Loucy (cell line): Measurements from ENCODE around the gene TSPAN8.

ENCODE experiments used
- H2AFZ ChIP-seq: fragments of 200-600 bp; sonication (generic); 2 replicates; pipeline ENCODE4 v1.6.0; 2016; ENCODE audit warnings: antibody characterized with exemption, mild to moderate bottlenecking, low read length, moderate library complexity
- H3F3A ChIP-seq: fragments of 200-600 bp; 2 replicates; pipeline ENCODE4 v1.6.0; 2016; ENCODE audit warnings: antibody characterized with exemption, low read depth, mild to moderate bottlenecking
- H3K27me3 ChIP-seq: fragments of 200-600 bp; sonication (generic); 2 replicates; pipeline ENCODE4 v1.6.1; 2014; ENCODE audit warnings: low read length, mild to moderate bottlenecking; ENCODE audit not compliant: insufficient read depth, poor library complexity, severe bottlenecking
- H3K36me3 ChIP-seq: fragments of 200-600 bp; sonication (generic); 2 replicates; pipeline ENCODE4 v1.6.1; 2016; ENCODE audit warnings: low read length; ENCODE audit not compliant: insufficient read depth
- H3K4me1 ChIP-seq: fragments of 200-600 bp; sonication (generic); 2 replicates; pipeline ENCODE4 v1.5.1; 2014; ENCODE audit warnings: low read length, mild to moderate bottlenecking; ENCODE audit not compliant: insufficient read depth, poor library complexity, severe bottlenecking
- H3K4me2 ChIP-seq: fragments of 200-600 bp; sonication (generic); 2 replicates; pipeline ENCODE4 v1.6.0; 2014; ENCODE audit warnings: antibody characterized with exemption, low read length, low read depth, mild to moderate bottlenecking; ENCODE audit not compliant: poor library complexity, severe bottlenecking
- H3K4me3 ChIP-seq: fragments of 200-600 bp; sonication (generic); 2 replicates; pipeline ENCODE4 v1.5.1; 2014; ENCODE audit warnings: low read length, mild to moderate bottlenecking, mixed read lengths; ENCODE audit not compliant: poor library complexity, severe bottlenecking
- H3K79me2 ChIP-seq: fragments of 200-600 bp; sonication (generic); 2 replicates; pipeline ENCODE4 v1.6.1; 2014; ENCODE audit warnings: low read length; ENCODE audit not compliant: insufficient read depth
- H3K9ac ChIP-seq: fragments of 200-600 bp; sonication (generic); 2 replicates; pipeline ENCODE4 v1.6.0; 2014; ENCODE audit warnings: mild to moderate bottlenecking, low read depth, low read length, moderate library complexity; ENCODE audit not compliant: poor library complexity, severe bottlenecking
- H3K9me2 ChIP-seq: fragments of 200-600 bp; sonication (generic); replicated peaks from 2 replicates; pipeline ENCODE4 v1.6.1; 2016; ENCODE audit warnings: low read depth, low read length, mixed read lengths
- H3K9me3 ChIP-seq: fragments of 200-600 bp; sonication (generic); 2 replicates; pipeline ENCODE4 v1.6.1; 2014; ENCODE audit warnings: mild to moderate bottlenecking, antibody characterized with exemption, low read length, low read depth; ENCODE audit not compliant: insufficient read depth
- H4K20me1 ChIP-seq: fragments of 200-600 bp; sonication (generic); 2 replicates; pipeline ENCODE4 v1.6.0; 2014; ENCODE audit warnings: antibody characterized with exemption, low read length, mild to moderate bottlenecking; ENCODE audit not compliant: insufficient read depth, poor library complexity, severe bottlenecking
- CTCF ChIP-seq: fragments of 200-600 bp; sonication (generic); conservative IDR thresholded peaks from 2 replicates; pipeline ENCODE4 v1.5.1; 2014; ENCODE audit warnings: mild to moderate bottlenecking, antibody characterized with exemption, low read length
- EZH2phosphoT487 ChIP-seq: fragments of 200-600 bp; IDR thresholded peaks from 2 replicates; pipeline ENCODE4 v1.6.1; 2018; ENCODE audit warnings: antibody characterized with exemption, mild to moderate bottlenecking, moderate library complexity, borderline replicate concordance

The TSPAN8 gene

DNA sequence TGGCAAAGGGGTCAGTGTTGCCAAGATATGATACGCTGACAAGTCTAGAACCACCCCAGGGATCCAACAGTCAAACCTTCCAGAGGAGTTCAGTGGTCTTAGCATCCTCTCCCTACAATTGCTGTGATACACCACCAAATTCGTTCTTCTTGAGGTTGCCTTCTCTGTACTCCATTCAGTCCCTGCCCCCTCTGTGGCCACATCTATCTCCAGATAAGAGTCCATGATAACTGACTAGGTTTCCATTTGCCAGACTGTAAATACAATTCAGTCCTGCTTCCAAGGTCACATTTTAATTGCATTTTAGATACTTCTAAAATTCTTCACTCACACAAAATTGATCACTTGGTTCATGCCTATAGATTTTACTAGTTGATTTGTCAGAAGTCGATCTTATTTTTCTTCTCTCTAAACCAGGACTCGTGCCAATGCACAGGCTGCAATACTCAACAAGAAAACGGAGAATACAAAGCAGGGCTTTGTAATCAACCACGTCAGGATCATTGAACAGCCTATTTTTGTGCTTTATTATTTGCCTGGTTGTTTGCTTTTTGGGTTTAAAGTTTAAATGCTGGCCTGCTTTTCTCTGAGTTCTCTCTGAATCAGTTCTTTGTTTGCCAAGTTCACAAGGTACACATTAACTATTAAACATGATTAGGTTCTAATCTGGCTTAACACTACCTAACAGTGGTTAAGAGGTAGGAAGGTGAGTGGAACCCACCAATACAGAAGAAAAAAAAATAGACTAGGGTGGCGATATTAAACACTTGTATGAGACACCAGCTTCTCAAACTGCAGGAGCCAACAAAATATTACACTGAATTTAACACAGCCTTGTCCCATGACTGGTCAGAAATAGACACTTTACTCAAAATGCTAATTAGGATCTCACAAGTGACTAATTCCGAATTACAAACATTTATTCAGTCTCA lies 5.3 kb upstream of the TSPAN8 start:
- Histone ChIP-seq H3K9me3 (no peaks in the 10 kb centered on the region), H3K9ac (no peak overlapping the region), H3K27me3 (no peaks in the 10 kb centered on the region), H3K4me2 (no peak overlapping the region), H3K36me3 (no peaks in the 10 kb centered on the region), H2AFZ (no peak overlapping the region), H3K4me1 (peaks cover 3% of the 10 kb centered on the region), H3K79me2 (no peaks in the 10 kb centered on the region), H3K9me2 (no peaks in the 10 kb centered on the region), H3K4me3 (no peak overlapping the region), H3F3A (no peaks in the 10 kb centered on the region), H4K20me1 (no peaks in the 10 kb centered on the region)
- no peak for TF ChIP-seq CTCF
- no peak for TF ChIP-seq EZH2phosphoT487

DNA sequence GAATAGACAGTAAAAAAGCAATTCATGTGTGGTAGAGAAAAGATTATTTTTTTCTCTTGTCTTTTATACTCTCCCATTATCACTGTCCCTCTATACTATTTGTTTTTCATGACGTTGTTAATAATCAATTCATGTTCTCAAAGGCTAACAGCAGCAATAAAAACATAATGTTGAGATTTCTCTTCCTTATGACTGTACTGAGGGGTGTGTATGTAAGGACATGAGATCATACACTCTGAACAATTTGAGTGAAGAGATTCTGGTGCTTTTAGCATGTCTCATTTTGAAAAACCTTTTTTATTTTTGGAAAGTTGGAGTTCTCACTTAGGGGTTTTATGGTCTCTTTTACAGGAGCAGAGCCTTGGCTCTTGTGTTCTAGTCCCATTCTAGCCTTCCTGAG lies 3.8 kb upstream of the TSPAN8 start:
- TF ChIP-seq CTCF, result no peak
- TF ChIP-seq EZH2phosphoT487, result no peak
- Histone ChIP-seq H3K4me1 (peaks cover 4% of the 10 kb centered on the region), H3K27me3 (no peaks in the 10 kb centered on the region), H3K9me3 (no peaks in the 10 kb centered on the region), H3K9me2 (no peaks in the 10 kb centered on the region), H3K4me3 (no peak overlapping the region), H2AFZ (no peak overlapping the region), H3F3A (no peaks in the 10 kb centered on the region), H3K4me2 (no peak overlapping the region), H3K36me3 (no peaks in the 10 kb centered on the region), H3K79me2 (no peaks in the 10 kb centered on the region), H4K20me1 (no peaks in the 10 kb centered on the region), H3K9ac (no peak overlapping the region)

- no peaks in the 10 kb centered on the region for H3K9me3 ChIP-seq
- no peaks in the 10 kb centered on the region for H3K36me3 ChIP-seq
- no peaks in the 10 kb centered on the region for H4K20me1 ChIP-seq
- H3K79me2 ChIP-seq, result no peaks in the 10 kb centered on the region
- no peaks in the 10 kb centered on the region for H3K9me2 ChIP-seq
- H3K4me3 ChIP-seq, result no peak overlapping the region
- H3F3A ChIP-seq, result no peaks in the 10 kb centered on the region
- H3K9ac ChIP-seq, result no peak overlapping the region
- H3K4me2 ChIP-seq, result no peak overlapping the region
- H3K27me3 ChIP-seq, result no peaks in the 10 kb centered on the region
- TF ChIP-seq CTCF, result no peak
- no peak for TF ChIP-seq EZH2phosphoT487
- H2AFZ ChIP-seq, result no peak overlapping the region
- peaks cover 4% of the 10 kb centered on the region for H3K4me1 ChIP-seq
Observed at GRCh38 chr12:71160585-71160984, 2.8 kb upstream of the TSPAN8 start.
